GM10266 (cell line): ENCODE results near the gene PLIN4.

ENCODE experiments used
- DNase-seq: peaks from one replicate; pipeline ENCODE4 v3.0.0; 2012; ENCODE audit errors: extremely low spot score
- CTCF ChIP-seq: IDR thresholded peaks from 2 replicates; pipeline ENCODE4 v1.5.1; 2012; ENCODE audit warnings: mild to moderate bottlenecking, low read depth; ENCODE audit not compliant: control insufficient read depth, insufficient read depth; ENCODE audit errors: missing control alignments

The PLIN4 gene

DNA sequence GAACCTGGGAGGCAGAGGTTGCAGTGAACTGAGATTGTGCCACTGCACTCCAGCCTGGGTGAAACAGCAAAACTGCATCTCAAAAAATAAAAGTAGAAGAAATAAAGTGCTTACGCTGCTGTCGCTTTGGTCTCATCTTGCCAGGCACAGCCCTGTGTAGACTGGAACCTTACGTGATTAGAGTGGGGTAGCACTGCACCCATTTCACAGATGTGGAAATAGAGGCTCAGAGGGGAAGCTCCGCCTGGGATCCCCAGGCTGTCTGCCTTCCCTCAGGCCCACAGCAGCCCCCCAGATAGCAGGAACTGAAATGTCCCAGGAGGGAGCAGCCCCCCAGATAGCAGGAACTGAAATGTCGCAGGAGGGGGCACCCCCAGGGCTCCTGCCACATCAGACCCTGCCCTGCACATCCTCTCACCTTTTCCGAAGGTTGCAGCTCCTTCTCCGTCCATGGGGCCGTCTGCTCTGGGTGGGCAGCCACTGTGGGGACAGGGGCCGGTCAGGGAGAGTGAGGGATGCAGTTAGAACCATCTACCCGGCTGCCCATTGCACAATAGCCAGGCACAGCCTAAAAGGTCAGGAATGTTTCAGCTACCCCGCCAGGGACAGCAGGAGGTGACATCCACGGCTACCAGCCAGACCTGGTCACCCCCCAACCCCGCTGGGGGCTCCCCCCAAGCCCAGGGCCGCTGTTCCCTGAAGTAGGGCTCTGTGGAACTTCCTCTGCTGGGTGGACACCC lies 1.9 kb downstream of the PLIN4 start:
- no peak for DNase-seq
- no peak for TF ChIP-seq CTCF

DNA sequence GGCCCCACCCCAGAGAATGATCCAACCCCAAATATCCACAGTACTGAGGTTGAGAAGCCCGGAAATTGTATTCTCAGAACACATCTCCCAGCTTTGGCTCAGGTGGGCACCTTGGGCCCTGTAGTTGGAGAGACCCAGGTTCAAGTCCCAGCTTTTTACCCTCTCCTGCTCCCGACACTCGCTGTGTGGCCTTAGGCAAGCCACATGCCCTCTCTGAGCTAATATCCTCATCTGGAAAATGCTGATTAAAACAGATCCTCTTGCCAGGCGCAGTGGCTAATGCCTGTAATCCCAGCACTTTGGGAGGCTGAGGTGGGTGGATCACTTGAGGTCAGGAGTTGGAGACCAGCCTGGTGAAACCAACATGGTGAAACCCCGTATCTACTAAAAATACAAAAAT lies 2.6 kb downstream of the PLIN4 start:
- DNase-seq: no peak
- TF ChIP-seq CTCF: no peak

- TF ChIP-seq CTCF: no peak
- DNase-seq: no peak
Observed at GRCh38 chr19:4513248-4513647, 5.0 kb downstream of the PLIN4 start.

- TF ChIP-seq CTCF: no peak
- no peak for DNase-seq
Observed at GRCh38 chr19:4512070-4512469, 6.2 kb downstream of the PLIN4 start.

DNA sequence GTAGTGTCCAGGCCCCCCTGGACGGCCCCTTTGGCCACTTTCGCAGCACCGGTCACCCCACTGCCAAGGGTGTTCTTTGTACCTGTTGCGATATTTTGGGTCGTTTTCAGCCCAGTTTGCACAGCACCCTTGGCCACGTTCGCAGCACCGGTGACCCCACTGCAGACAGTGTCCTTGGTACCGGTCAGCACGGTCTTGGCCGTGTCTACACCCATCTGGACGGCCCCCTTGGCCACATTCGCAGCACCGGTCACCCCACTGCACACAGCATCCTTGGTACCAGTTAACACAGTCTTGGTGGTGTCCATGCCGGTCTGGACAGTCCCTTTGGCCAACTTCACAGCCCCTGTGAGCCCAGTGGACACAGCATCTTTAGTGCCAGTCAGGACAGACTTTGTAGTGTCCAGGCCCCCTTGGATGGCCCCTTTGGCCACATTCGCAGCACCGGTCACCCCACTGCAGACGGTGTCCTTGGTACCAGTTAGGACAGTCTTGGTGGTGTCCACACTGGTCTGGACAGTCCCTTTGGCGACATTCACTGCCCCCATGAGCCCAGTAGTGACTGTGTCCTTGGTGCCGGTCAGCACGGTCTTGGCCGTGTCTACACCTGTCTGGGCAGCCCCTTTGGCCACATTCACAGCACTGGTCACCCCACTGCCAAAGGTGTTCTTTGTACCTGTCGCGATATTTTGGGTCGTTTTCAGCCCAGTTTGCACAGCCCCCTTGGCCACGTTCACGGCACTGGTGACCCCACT lies 6.8 kb downstream of the PLIN4 start:
- no peak for DNase-seq
- no peak for TF ChIP-seq CTCF

- TF ChIP-seq CTCF: no peak
- DNase-seq: no peak
Observed at GRCh38 chr19:4510435-4511255, 7.6 kb downstream of the PLIN4 start.
